DND-41 (cell line): ENCODE data around the gene LILRB5.
"Not testable (repeated sequence)": the region's sequence is repeated elsewhere in the genome, so short reads cannot be mapped to it uniquely, and the experiment has no call there.

Experiments
- ATAC-seq: fragments of 200-7000 bp; cut with Tn5 transposase; 3 replicates; pipeline ENCODE4 v1.9.1; 2021; ENCODE audit warnings: low read depth; ENCODE audit not compliant: insufficient read depth
- DNase-seq: peaks from one replicate; pipeline ENCODE4 v3.0.0-alpha.2; 2020
- H2AFZ ChIP-seq: 2 replicates; pipeline ENCODE4 v1.6.0; 2012; ENCODE audit warnings: low read depth, low read length
- H3K27ac ChIP-seq: 2 replicates; pipeline ENCODE4 v1.5.1; 2012; ENCODE audit warnings: low read length, inconsistent platforms
- H3K27me3 ChIP-seq: fragments of 200-600 bp; sonication (generic); 2 replicates; pipeline ENCODE4 v1.6.0; 2012; ENCODE audit warnings: low read length, mild to moderate bottlenecking, inconsistent platforms; ENCODE audit not compliant: insufficient read depth, poor library complexity
- H3K36me3 ChIP-seq: 2 replicates; pipeline ENCODE4 v1.5.1; 2012; ENCODE audit warnings: low read length, inconsistent platforms; ENCODE audit not compliant: insufficient read depth
- H3K4me1 ChIP-seq: 2 replicates; pipeline ENCODE4 v1.5.1; 2012; ENCODE audit warnings: mild to moderate bottlenecking, low read length; ENCODE audit not compliant: insufficient read depth
- H3K4me2 ChIP-seq: 2 replicates; pipeline ENCODE4 v1.6.0; 2012; ENCODE audit warnings: mild to moderate bottlenecking, moderate library complexity, low read length, inconsistent platforms; ENCODE audit not compliant: insufficient read depth
- H3K4me3 ChIP-seq, 2 experiments: fragments of 200-600 bp in 1 of 2; shearing (Covaris generic) in 1 of 2; 2 replicates each; pipeline ENCODE4 v1.5.1; 2012 to 2016; ENCODE audit warnings: inconsistent platforms in 2 of 2, low read length in 2 of 2, mild to moderate bottlenecking in 2 of 2, low read depth in 1 of 2, moderate library complexity in 1 of 2
- H3K79me2 ChIP-seq: 2 replicates; pipeline ENCODE4 v1.6.0; 2012; ENCODE audit warnings: low read length, inconsistent platforms; ENCODE audit not compliant: insufficient read depth
- H3K9ac ChIP-seq: 2 replicates; pipeline ENCODE4 v1.6.0; 2012; ENCODE audit warnings: low read depth, mild to moderate bottlenecking, inconsistent platforms, low read length, moderate library complexity
- H3K9me3 ChIP-seq: 2 replicates; pipeline ENCODE4 v1.5.1; 2012; ENCODE audit warnings: low read length, moderate library complexity, mild to moderate bottlenecking, inconsistent platforms; ENCODE audit not compliant: insufficient read depth, severe bottlenecking
- H4K20me1 ChIP-seq: 2 replicates; pipeline ENCODE4 v1.6.0; 2012; ENCODE audit warnings: low read length; ENCODE audit not compliant: insufficient read depth
- EZH2 ChIP-seq: IDR thresholded peaks from 3 replicates; pipeline ENCODE4 v1.6.1; 2012; ENCODE audit warnings: borderline replicate concordance, low read depth, mild to moderate bottlenecking, moderate library complexity, low read length, inconsistent platforms; ENCODE audit not compliant: severe bottlenecking
- TF ChIP-seq, protein P1 (sequence below): IDR thresholded peaks from 2 replicates; pipeline ENCODE4 v1.5.1; 2012; ENCODE audit warnings: borderline replicate concordance, low read length, moderate library complexity, mild to moderate bottlenecking; ENCODE audit not compliant: poor library complexity, severe bottlenecking; ENCODE audit errors: extremely low read depth

Gene LILRB5

GRCh38 chr19:54273821-54274220, 16.7 kb upstream of the LILRB5 start:
- ATAC-seq (no peak), DNase-seq (no peak)
- H4K20me1 ChIP-seq: no peaks in the 10 kb centered on the region
- no peak overlapping the region for H3K4me2 ChIP-seq
- no peaks in the 10 kb centered on the region for H3K79me2 ChIP-seq
- H3K4me3 ChIP-seq: no peak overlapping the region
- H3K36me3 ChIP-seq: no peaks in the 10 kb centered on the region
- TF ChIP-seq EZH2: no peak
- TF ChIP-seq, protein P1, sequence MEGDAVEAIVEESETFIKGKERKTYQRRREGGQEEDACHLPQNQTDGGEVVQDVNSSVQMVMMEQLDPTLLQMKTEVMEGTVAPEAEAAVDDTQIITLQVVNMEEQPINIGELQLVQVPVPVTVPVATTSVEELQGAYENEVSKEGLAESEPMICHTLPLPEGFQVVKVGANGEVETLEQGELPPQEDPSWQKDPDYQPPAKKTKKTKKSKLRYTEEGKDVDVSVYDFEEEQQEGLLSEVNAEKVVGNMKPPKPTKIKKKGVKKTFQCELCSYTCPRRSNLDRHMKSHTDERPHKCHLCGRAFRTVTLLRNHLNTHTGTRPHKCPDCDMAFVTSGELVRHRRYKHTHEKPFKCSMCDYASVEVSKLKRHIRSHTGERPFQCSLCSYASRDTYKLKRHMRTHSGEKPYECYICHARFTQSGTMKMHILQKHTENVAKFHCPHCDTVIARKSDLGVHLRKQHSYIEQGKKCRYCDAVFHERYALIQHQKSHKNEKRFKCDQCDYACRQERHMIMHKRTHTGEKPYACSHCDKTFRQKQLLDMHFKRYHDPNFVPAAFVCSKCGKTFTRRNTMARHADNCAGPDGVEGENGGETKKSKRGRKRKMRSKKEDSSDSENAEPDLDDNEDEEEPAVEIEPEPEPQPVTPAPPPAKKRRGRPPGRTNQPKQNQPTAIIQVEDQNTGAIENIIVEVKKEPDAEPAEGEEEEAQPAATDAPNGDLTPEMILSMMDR: no peak
- H2AFZ ChIP-seq: no peak overlapping the region
- no peak overlapping the region for H3K9ac ChIP-seq
- peaks cover 6% of the 10 kb centered on the region for H3K27me3 ChIP-seq
- no peaks in the 10 kb centered on the region for H3K9me3 ChIP-seq
- H3K4me1 ChIP-seq: no peaks in the 10 kb centered on the region
- no peak overlapping the region for H3K27ac ChIP-seq

- H2AFZ ChIP-seq, H3K9me3 ChIP-seq, H3K4me2 ChIP-seq, H3K79me2 ChIP-seq, H3K9ac ChIP-seq, DNase-seq, H3K4me1 ChIP-seq, H3K36me3 ChIP-seq, H4K20me1 ChIP-seq, H3K27ac ChIP-seq, H3K4me3 ChIP-seq, ATAC-seq: not testable (repeated sequence)
- H3K27me3 ChIP-seq: peaks cover 10% of the 10 kb centered on the region
Measured at GRCh38 chr19:54272181-54272580, 15.1 kb upstream of the LILRB5 start.

GRCh38 chr19:54271587-54271986, 14.5 kb upstream of the LILRB5 start:
- H3K27ac ChIP-seq, H3K9ac ChIP-seq, H2AFZ ChIP-seq, H4K20me1 ChIP-seq, H3K4me1 ChIP-seq, H3K79me2 ChIP-seq, ATAC-seq, H3K4me2 ChIP-seq, H3K36me3 ChIP-seq, H3K4me3 ChIP-seq, DNase-seq, H3K9me3 ChIP-seq: not testable (repeated sequence)
- H3K27me3 ChIP-seq: peaks cover 10% of the 10 kb centered on the region

GRCh38 chr19:54271106-54271505, 14.0 kb upstream of the LILRB5 start:
- Histone ChIP-seq H3K9ac (no peak overlapping the region), H3K9me3 (no peaks in the 10 kb centered on the region), H4K20me1 (no peaks in the 10 kb centered on the region), H3K4me1 (no peaks in the 10 kb centered on the region), H3K79me2 (no peaks in the 10 kb centered on the region), H2AFZ (no peak overlapping the region), H3K4me2 (no peak overlapping the region), H3K36me3 (no peaks in the 10 kb centered on the region), H3K27ac (no peak overlapping the region), H3K27me3 (peaks cover 10% of the 10 kb centered on the region), H3K4me3 (no peak overlapping the region)
- DNase-seq: no peak
- TF ChIP-seq, protein P1: no peak
- no peak for TF ChIP-seq EZH2
- ATAC-seq: no peak
